GM23338 (cell line): ENCODE results near the gene AP4S1. TPM values are rescaled to one million over a fixed set of nuclear protein-coding genes. Genes with fewer than 3 reads are reported as not detected.

Experiments used
- ATAC-seq: fragments of 200-7000 bp; cut with Tn5 transposase; 3 replicates; pipeline ENCODE4 v1.9.1; 2020
- DNase-seq: peaks from one replicate; pipeline ENCODE4 v3.0.0-alpha.2; 2015; ENCODE audit warnings: low spot score
- H2AFZ ChIP-seq: fragments of 200-600 bp; sonication (generic); 2 replicates; pipeline ENCODE4 v1.8.0; 2016; ENCODE audit warnings: antibody characterized with exemption, mild to moderate bottlenecking, moderate library complexity
- H3F3A ChIP-seq: fragments of 200-600 bp; sonication (generic); replicated peaks from 2 replicates; pipeline ENCODE4 v1.8.0; 2017; ENCODE audit warnings: antibody characterized with exemption, mixed run types, low read depth
- H3K27ac ChIP-seq: fragments of 200-600 bp; sonication (generic); 2 replicates; pipeline ENCODE4 v1.6.1; 2016; ENCODE audit warnings: low read depth
- H3K27me3 ChIP-seq: fragments of 200-600 bp; sonication (generic); 2 replicates; pipeline ENCODE4 v1.8.0; 2016; ENCODE audit warnings: mild to moderate bottlenecking, mixed run types, moderate library complexity; ENCODE audit not compliant: insufficient read depth
- H3K36me3 ChIP-seq: fragments of 200-600 bp; sonication (generic); 2 replicates; pipeline ENCODE4 v1.8.0; 2016; ENCODE audit warnings: mild to moderate bottlenecking; ENCODE audit not compliant: insufficient read depth
- H3K4me1 ChIP-seq: fragments of 200-600 bp; sonication (generic); 2 replicates; pipeline ENCODE4 v1.8.0; 2016; ENCODE audit warnings: mild to moderate bottlenecking, moderate library complexity; ENCODE audit not compliant: insufficient read depth
- H3K4me2 ChIP-seq: fragments of 200-600 bp; sonication (generic); 2 replicates; pipeline ENCODE4 v1.7.1; 2017; ENCODE audit warnings: mixed run types
- H3K4me3 ChIP-seq: fragments of 200-600 bp; sonication (generic); 2 replicates; pipeline ENCODE4 v1.6.1; 2016; ENCODE audit warnings: mixed run types
- H3K79me2 ChIP-seq: fragments of 200-600 bp; sonication (generic); replicated peaks from 2 replicates; pipeline ENCODE4 v1.8.0; 2017; ENCODE audit warnings: mild to moderate bottlenecking; ENCODE audit not compliant: insufficient read depth
- H3K9me2 ChIP-seq: fragments of 200-600 bp; sonication (generic); 2 replicates; pipeline ENCODE4 v1.8.0; 2017; ENCODE audit not compliant: insufficient read depth
- H4K20me1 ChIP-seq: fragments of 200-600 bp; sonication (generic); replicated peaks from 2 replicates; pipeline ENCODE4 v1.8.0; 2017; ENCODE audit warnings: mild to moderate bottlenecking; ENCODE audit not compliant: insufficient read depth
- H3K27ac Mint-ChIP-seq: 2 replicates; pipeline ENCODE4 v1.8.0; 2020; ENCODE audit warnings: inconsistent platforms, mild to moderate bottlenecking, moderate library complexity, mixed read lengths
- H3K27me3 Mint-ChIP-seq: 3 replicates; pipeline ENCODE4 v1.8.0; 2022; ENCODE audit warnings: low read depth, mild to moderate bottlenecking, moderate library complexity, mixed read lengths, inconsistent platforms; ENCODE audit not compliant: insufficient read depth, poor library complexity
- H3K36me3 Mint-ChIP-seq: 3 replicates; pipeline ENCODE4 v1.8.0; 2021; ENCODE audit warnings: low read depth, mild to moderate bottlenecking, inconsistent platforms, moderate library complexity, mixed read lengths
- H3K4me1 Mint-ChIP-seq: 3 replicates; pipeline ENCODE4 v1.8.0; 2020; ENCODE audit warnings: mild to moderate bottlenecking, inconsistent platforms, mixed read lengths
- H3K4me3 Mint-ChIP-seq: 3 replicates; pipeline ENCODE4 v1.8.0; 2021; ENCODE audit warnings: moderate library complexity, mild to moderate bottlenecking, inconsistent platforms, mixed read lengths
- H3K9me3 Mint-ChIP-seq: 3 replicates; pipeline ENCODE4 v1.8.0; 2020; ENCODE audit warnings: moderate library complexity, mild to moderate bottlenecking, inconsistent platforms, mixed read lengths
- CREB1 ChIP-seq: fragments of 250-450 bp; sonication (Bioruptor Pico); IDR thresholded peaks from 2 replicates; pipeline ENCODE4 v1.5.0; 2020; ENCODE audit warnings: low read depth, mild to moderate bottlenecking, moderate library complexity
- EZH2phosphoT487 ChIP-seq: fragments of 200-600 bp; sonication (generic); IDR thresholded peaks from one replicate; pipeline ENCODE4 v1.8.1; 2018; ENCODE audit warnings: antibody characterized with exemption; ENCODE audit not compliant: unreplicated experiment
- NANOG ChIP-seq: IDR thresholded peaks from 2 replicates; pipeline ENCODE4 v1.6.1; 2016; ENCODE audit warnings: antibody characterized with exemption, borderline replicate concordance
- POLR2AphosphoS5 ChIP-seq: IDR thresholded peaks from 2 replicates; pipeline ENCODE4 v1.6.1; 2016; ENCODE audit warnings: antibody characterized with exemption, low read depth
- STAT1 ChIP-seq: IDR thresholded peaks from one replicate; pipeline ENCODE4 v1.6.1; 2016; ENCODE audit warnings: antibody characterized with exemption; ENCODE audit not compliant: unreplicated experiment
- ZNF114 ChIP-seq: fragments of 250-450 bp; sonication (Bioruptor Pico); IDR thresholded peaks from 2 replicates; pipeline ENCODE4 v1.5.0; 2020; ENCODE audit warnings: mild to moderate bottlenecking, moderate library complexity
- ZNF331 ChIP-seq: fragments of 250-450 bp; sonication (Bioruptor Pico); IDR thresholded peaks from 2 replicates; pipeline ENCODE4 v1.5.0; 2020; ENCODE audit warnings: low read depth, mild to moderate bottlenecking, moderate library complexity
- polyA plus RNA-seq: library from polyadenylated mRNA; unstranded; fragments of >200 nt; fragmentation: Nextera tagmentation; extraction: Ambion mirVana; gene quantifications from 2 replicates; pipeline ENCODE4 v1.2.1, GENCODE V29; 2016
- total RNA-seq: library from RNA; depleted of rRNA; stranded (reverse); fragments of >200 nt; shearing (Covaris generic); gene quantifications from 2 replicates; pipeline ENCODE4 v1.2.3, GENCODE V29; 2014
- TF ChIP-seq, protein P1 (sequence below): IDR thresholded peaks from 2 replicates; pipeline ENCODE4 v1.6.1; 2016; ENCODE audit warnings: antibody characterized with exemption
- TF ChIP-seq, protein P2 (sequence below): fragments of 250-450 bp; sonication (Bioruptor Pico); IDR thresholded peaks from 2 replicates; pipeline ENCODE4 v1.5.0; 2020; ENCODE audit warnings: mild to moderate bottlenecking, moderate library complexity
- TF ChIP-seq, protein P3 (sequence below): IDR thresholded peaks from one replicate; pipeline ENCODE4 v1.6.1; 2018; ENCODE audit warnings: antibody characterized with exemption; ENCODE audit not compliant: unreplicated experiment

Gene AP4S1
- total and polyA plus RNA-seq, 2 experiments from 2014 or later = 13.4 to 15.7 TPM

DNA sequence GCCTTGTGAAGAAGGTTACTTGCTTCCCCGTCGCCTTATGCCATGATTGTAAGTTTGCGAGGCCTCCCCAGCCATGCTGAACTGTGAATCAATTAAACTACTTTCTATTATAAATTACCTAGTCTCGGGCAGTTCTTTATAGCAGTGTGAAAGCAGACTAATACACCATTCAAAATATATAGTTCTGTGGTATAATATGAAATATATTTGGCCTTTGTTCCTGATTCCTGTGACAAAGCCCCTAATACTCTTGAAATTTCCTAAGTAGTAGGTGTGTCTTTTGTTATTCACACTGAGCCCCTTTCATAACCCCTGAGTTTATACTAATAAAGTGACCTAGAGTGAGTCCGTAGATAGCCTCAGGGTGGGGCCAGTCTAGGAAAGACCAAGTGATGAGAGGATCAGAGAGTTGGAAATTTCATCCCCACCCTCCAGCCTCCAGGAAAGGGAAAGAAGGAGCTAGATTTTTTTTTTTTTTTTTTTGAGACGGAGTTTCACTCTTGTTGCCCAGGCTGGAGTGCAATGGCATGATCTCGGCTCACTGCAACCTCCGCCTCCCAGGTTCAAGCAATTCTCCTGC, 20.1 kb downstream of the AP4S1 start (continued):
- TF ChIP-seq, protein P1, sequence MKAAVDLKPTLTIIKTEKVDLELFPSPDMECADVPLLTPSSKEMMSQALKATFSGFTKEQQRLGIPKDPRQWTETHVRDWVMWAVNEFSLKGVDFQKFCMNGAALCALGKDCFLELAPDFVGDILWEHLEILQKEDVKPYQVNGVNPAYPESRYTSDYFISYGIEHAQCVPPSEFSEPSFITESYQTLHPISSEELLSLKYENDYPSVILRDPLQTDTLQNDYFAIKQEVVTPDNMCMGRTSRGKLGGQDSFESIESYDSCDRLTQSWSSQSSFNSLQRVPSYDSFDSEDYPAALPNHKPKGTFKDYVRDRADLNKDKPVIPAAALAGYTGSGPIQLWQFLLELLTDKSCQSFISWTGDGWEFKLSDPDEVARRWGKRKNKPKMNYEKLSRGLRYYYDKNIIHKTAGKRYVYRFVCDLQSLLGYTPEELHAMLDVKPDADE = no peak
- TF ChIP-seq, protein P2, sequence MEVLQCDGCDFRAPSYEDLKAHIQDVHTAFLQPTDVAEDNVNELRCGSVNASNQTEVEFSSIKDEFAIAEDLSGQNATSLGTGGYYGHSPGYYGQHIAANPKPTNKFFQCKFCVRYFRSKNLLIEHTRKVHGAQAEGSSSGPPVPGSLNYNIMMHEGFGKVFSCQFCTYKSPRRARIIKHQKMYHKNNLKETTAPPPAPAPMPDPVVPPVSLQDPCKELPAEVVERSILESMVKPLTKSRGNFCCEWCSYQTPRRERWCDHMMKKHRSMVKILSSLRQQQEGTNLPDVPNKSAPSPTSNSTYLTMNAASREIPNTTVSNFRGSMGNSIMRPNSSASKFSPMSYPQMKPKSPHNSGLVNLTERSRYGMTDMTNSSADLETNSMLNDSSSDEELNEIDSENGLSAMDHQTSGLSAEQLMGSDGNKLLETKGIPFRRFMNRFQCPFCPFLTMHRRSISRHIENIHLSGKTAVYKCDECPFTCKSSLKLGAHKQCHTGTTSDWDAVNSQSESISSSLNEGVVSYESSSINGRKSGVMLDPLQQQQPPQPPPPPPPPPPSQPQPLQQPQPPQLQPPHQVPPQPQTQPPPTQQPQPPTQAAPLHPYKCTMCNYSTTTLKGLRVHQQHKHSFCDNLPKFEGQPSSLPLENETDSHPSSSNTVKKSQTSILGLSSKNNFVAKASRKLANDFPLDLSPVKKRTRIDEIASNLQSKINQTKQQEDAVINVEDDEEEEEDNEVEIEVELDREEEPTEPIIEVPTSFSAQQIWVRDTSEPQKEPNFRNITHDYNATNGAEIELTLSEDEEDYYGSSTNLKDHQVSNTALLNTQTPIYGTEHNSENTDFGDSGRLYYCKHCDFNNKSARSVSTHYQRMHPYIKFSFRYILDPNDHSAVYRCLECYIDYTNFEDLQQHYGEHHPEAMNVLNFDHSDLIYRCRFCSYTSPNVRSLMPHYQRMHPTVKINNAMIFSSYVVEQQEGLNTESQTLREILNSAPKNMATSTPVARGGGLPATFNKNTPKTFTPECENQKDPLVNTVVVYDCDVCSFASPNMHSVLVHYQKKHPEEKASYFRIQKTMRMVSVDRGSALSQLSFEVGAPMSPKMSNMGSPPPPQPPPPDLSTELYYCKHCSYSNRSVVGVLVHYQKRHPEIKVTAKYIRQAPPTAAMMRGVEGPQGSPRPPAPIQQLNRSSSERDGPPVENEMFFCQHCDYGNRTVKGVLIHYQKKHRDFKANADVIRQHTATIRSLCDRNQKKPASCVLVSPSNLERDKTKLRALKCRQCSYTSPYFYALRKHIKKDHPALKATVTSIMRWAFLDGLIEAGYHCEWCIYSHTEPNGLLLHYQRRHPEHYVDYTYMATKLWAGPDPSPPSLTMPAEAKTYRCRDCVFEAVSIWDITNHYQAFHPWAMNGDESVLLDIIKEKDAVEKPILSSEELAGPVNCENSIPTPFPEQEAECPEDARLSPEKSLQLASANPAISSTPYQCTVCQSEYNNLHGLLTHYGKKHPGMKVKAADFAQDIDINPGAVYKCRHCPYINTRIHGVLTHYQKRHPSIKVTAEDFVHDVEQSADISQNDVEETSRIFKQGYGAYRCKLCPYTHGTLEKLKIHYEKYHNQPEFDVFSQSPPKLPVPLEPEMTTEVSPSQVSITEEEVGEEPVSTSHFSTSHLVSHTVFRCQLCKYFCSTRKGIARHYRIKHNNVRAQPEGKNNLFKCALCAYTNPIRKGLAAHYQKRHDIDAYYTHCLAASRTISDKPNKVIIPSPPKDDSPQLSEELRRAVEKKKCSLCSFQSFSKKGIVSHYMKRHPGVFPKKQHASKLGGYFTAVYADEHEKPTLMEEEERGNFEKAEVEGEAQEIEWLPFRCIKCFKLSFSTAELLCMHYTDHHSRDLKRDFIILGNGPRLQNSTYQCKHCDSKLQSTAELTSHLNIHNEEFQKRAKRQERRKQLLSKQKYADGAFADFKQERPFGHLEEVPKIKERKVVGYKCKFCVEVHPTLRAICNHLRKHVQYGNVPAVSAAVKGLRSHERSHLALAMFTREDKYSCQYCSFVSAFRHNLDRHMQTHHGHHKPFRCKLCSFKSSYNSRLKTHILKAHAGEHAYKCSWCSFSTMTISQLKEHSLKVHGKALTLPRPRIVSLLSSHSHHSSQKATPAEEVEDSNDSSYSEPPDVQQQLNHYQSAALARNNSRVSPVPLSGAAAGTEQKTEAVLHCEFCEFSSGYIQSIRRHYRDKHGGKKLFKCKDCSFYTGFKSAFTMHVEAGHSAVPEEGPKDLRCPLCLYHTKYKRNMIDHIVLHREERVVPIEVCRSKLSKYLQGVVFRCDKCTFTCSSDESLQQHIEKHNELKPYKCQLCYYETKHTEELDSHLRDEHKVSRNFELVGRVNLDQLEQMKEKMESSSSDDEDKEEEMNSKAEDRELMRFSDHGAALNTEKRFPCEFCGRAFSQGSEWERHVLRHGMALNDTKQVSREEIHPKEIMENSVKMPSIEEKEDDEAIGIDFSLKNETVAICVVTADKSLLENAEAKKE (CRISPR knock-in tag) = no peak
- no peak for TF ChIP-seq STAT1
- no peak for TF ChIP-seq ZNF331 (CRISPR knock-in tag)
- no peak for TF ChIP-seq CREB1 (CRISPR knock-in tag)
- no peak for TF ChIP-seq ZNF114 (CRISPR knock-in tag)

DNA sequence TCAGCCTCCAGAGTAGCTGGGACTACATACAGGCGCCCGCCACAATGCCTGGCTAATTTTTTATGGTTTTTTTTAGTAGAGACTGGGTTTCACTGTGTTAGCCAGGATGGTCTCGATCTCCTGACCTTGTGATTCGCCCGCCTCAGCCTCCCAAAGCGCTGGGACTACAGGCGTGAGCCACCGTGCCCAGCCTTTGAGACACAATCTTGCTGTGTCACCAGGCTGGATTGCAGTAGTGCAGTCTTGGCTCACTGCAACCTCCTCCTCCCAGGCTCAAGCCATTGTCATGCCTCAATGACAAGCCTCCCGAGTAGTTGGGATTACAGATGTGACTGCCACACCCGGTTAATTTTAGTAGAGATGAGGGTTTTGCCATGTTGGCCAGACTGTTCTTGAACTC, 22.1 kb downstream of the AP4S1 start:
- Histone ChIP-seq H3K36me3 (no peaks in the 10 kb centered on the region), H3K79me2 (peaks cover 20% of the 10 kb centered on the region), H3K27me3 (no peaks in the 10 kb centered on the region), H3K4me3 (no peak overlapping the region), H3K9me2 (no peaks in the 10 kb centered on the region), H3K27ac (no peak overlapping the region), H3K4me2 (no peak overlapping the region), H3F3A (no peaks in the 10 kb centered on the region), H4K20me1 (no peaks in the 10 kb centered on the region), H3K4me1 (peaks cover 11% of the 10 kb centered on the region; the same call in 1 of the 2 replicates), H2AFZ (no peak overlapping the region)
- Mint-ChIP-seq H3K27me3 (no peaks in the 10 kb centered on the region), H3K36me3 (no peaks in the 10 kb centered on the region; the same call in 2 of the 3 replicates), H3K4me3 (no peak overlapping the region), H3K27ac (no peak overlapping the region), H3K4me1 (peaks cover 9% of the 10 kb centered on the region), H3K9me3 (no peaks in the 10 kb centered on the region)
- ATAC-seq = no peak
- no peak for DNase-seq
- TF ChIP-seq STAT1 (no peak), ZNF114 (CRISPR knock-in tag) (no peak), POLR2AphosphoS5 (no peak), EZH2phosphoT487 (no peak), CREB1 (CRISPR knock-in tag) (no peak), ZNF331 (CRISPR knock-in tag) (no peak), NANOG (no peak)
- TF ChIP-seq, protein P1 = no peak
- TF ChIP-seq, protein P3, sequence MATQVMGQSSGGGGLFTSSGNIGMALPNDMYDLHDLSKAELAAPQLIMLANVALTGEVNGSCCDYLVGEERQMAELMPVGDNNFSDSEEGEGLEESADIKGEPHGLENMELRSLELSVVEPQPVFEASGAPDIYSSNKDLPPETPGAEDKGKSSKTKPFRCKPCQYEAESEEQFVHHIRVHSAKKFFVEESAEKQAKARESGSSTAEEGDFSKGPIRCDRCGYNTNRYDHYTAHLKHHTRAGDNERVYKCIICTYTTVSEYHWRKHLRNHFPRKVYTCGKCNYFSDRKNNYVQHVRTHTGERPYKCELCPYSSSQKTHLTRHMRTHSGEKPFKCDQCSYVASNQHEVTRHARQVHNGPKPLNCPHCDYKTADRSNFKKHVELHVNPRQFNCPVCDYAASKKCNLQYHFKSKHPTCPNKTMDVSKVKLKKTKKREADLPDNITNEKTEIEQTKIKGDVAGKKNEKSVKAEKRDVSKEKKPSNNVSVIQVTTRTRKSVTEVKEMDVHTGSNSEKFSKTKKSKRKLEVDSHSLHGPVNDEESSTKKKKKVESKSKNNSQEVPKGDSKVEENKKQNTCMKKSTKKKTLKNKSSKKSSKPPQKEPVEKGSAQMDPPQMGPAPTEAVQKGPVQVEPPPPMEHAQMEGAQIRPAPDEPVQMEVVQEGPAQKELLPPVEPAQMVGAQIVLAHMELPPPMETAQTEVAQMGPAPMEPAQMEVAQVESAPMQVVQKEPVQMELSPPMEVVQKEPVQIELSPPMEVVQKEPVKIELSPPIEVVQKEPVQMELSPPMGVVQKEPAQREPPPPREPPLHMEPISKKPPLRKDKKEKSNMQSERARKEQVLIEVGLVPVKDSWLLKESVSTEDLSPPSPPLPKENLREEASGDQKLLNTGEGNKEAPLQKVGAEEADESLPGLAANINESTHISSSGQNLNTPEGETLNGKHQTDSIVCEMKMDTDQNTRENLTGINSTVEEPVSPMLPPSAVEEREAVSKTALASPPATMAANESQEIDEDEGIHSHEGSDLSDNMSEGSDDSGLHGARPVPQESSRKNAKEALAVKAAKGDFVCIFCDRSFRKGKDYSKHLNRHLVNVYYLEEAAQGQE = no peak
